ENCODE results near the gene CCL17.

DNA sequence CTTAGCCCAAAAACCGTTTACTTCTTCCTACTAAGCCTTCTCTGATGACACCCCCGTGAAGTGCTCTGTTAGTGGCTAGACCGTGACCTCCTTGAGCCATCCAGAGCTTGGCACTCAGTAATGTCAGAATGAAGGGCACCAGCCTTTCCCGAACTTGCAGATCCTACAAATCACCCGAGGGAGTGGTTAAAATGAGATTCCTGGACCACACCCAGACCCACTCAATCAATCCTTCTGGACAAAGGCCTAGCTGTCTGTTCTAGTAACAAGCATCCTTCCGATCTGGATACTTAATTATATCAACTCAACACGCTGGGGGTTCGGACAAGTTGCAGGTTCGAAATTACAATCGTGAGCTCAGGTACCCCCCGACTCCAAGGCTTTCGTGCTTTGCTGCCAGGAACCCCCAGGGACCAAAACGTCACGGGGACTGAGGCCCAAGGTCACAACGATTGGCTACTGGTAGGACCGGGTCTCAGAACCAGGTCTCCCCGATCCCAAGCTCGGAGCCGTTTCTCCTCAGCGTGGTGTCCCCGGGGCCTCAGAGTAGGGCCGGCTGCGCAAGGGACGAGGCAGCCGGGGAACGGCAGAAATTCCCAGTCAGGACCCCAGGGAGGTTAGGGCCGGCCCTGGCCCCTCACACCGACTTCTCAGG lies 42.1 kb downstream of the CCL17 start:
- TF ChIP-seq, protein P1, sequence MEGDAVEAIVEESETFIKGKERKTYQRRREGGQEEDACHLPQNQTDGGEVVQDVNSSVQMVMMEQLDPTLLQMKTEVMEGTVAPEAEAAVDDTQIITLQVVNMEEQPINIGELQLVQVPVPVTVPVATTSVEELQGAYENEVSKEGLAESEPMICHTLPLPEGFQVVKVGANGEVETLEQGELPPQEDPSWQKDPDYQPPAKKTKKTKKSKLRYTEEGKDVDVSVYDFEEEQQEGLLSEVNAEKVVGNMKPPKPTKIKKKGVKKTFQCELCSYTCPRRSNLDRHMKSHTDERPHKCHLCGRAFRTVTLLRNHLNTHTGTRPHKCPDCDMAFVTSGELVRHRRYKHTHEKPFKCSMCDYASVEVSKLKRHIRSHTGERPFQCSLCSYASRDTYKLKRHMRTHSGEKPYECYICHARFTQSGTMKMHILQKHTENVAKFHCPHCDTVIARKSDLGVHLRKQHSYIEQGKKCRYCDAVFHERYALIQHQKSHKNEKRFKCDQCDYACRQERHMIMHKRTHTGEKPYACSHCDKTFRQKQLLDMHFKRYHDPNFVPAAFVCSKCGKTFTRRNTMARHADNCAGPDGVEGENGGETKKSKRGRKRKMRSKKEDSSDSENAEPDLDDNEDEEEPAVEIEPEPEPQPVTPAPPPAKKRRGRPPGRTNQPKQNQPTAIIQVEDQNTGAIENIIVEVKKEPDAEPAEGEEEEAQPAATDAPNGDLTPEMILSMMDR (IDR thresholded peaks at IDR 0.05 in 2 of 3, conservative IDR thresholded peaks at IDR 0.05 in 1 of 3; ENCODE audit: control insufficient read depth in 2 of 3, extremely low read depth in 1 of 3, insufficient read depth in 1 of 3, low read depth in 3 of 3, low read length in 3 of 3) = no peak
- TF ChIP-seq SP1 (IDR thresholded peaks at IDR 0.05; ENCODE audit: low read depth, low read length) (no peak), CHD1 (IDR thresholded peaks at IDR 0.05; ENCODE audit: low read depth, low read length) (no peak), POLR2A (IDR thresholded peaks at IDR 0.05; ENCODE audit: low read depth, low read length) (no peak), ESRRA (IDR thresholded peaks at IDR 0.05; ENCODE audit: low read length) (no peak), EED (IDR thresholded peaks at IDR 0.05; ENCODE audit: low read depth) (no peak), LARP7 (IDR thresholded peaks at IDR 0.05) (no peak)
